HepG2 (cell line): ENCODE data around the gene MBD2.

ENCODE experiments used
- CBFB ChIP-seq: sonication (generic); formaldehyde crosslinking; IDR thresholded peaks from 2 replicates; pipeline ENCODE4 v1.4.0; 2020; ENCODE audit warnings: missing genetic modification reagents
- PATZ1 ChIP-seq: sonication (generic); formaldehyde crosslinking; IDR thresholded peaks from 2 replicates; pipeline ENCODE4 v1.4.0; 2020; ENCODE audit warnings: missing genetic modification reagents
- POLR2AphosphoS5 ChIP-seq: IDR thresholded peaks from 2 replicates; pipeline ENCODE4 v1.6.1; 2012; ENCODE audit warnings: low read depth, low read length
- ZKSCAN1 ChIP-seq: fragments of 150-350 bp; IDR thresholded peaks from 2 replicates; pipeline ENCODE4 v1.6.1; 2014; ENCODE audit warnings: low read length
- ZNF296 ChIP-seq: sonication (generic); formaldehyde crosslinking; conservative IDR thresholded peaks from 2 replicates; pipeline ENCODE4 v1.5.0; 2020; ENCODE audit warnings: mild to moderate bottlenecking, missing genetic modification reagents
- ZNF432 ChIP-seq: sonication (generic); formaldehyde crosslinking; IDR thresholded peaks from 2 replicates; pipeline ENCODE4 v1.5.0; 2020; ENCODE audit warnings: missing genetic modification reagents, mild to moderate bottlenecking, borderline replicate concordance
- TF ChIP-seq, protein P1 (sequence below): sonication (generic); formaldehyde crosslinking; IDR thresholded peaks from 2 replicates; pipeline ENCODE4 v1.4.0; 2020; ENCODE audit warnings: missing genetic modification reagents, mild to moderate bottlenecking, borderline replicate concordance
- TF ChIP-seq, protein P2 (sequence below): sonication (generic); formaldehyde crosslinking; conservative IDR thresholded peaks from 2 replicates; pipeline ENCODE4 v1.4.0; 2020; ENCODE audit warnings: missing genetic modification reagents

- TF ChIP-seq, protein P1, sequence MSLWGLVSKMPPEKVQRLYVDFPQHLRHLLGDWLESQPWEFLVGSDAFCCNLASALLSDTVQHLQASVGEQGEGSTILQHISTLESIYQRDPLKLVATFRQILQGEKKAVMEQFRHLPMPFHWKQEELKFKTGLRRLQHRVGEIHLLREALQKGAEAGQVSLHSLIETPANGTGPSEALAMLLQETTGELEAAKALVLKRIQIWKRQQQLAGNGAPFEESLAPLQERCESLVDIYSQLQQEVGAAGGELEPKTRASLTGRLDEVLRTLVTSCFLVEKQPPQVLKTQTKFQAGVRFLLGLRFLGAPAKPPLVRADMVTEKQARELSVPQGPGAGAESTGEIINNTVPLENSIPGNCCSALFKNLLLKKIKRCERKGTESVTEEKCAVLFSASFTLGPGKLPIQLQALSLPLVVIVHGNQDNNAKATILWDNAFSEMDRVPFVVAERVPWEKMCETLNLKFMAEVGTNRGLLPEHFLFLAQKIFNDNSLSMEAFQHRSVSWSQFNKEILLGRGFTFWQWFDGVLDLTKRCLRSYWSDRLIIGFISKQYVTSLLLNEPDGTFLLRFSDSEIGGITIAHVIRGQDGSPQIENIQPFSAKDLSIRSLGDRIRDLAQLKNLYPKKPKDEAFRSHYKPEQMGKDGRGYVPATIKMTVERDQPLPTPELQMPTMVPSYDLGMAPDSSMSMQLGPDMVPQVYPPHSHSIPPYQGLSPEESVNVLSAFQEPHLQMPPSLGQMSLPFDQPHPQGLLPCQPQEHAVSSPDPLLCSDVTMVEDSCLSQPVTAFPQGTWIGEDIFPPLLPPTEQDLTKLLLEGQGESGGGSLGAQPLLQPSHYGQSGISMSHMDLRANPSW, result no peak
- TF ChIP-seq ZNF432 (CRISPR knock-in tag), result no peak
- no peak for TF ChIP-seq CBFB (CRISPR knock-in tag)
- no peak for TF ChIP-seq ZNF296 (CRISPR knock-in tag)
- TF ChIP-seq, protein P2, sequence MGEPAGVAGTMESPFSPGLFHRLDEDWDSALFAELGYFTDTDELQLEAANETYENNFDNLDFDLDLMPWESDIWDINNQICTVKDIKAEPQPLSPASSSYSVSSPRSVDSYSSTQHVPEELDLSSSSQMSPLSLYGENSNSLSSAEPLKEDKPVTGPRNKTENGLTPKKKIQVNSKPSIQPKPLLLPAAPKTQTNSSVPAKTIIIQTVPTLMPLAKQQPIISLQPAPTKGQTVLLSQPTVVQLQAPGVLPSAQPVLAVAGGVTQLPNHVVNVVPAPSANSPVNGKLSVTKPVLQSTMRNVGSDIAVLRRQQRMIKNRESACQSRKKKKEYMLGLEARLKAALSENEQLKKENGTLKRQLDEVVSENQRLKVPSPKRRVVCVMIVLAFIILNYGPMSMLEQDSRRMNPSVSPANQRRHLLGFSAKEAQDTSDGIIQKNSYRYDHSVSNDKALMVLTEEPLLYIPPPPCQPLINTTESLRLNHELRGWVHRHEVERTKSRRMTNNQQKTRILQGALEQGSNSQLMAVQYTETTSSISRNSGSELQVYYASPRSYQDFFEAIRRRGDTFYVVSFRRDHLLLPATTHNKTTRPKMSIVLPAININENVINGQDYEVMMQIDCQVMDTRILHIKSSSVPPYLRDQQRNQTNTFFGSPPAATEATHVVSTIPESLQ, result no peak
- no peak for TF ChIP-seq ZKSCAN1
- no peak for TF ChIP-seq POLR2AphosphoS5
- TF ChIP-seq PATZ1 (CRISPR knock-in tag), result no peak
Measured at GRCh38 chr18:54112356-54112755, 112.1 kb downstream of the MBD2 start.
